Activated CD8-positive, alpha-beta memory T cell treated with anti-CD3 and anti-CD28 coated beads, Interleukin-2, amount 10 ng/mL, durations not matched to agents 7 days and 5 days (primary cell): ENCODE data around the gene RAB31. TPM values are rescaled to one million over a fixed set of nuclear protein-coding genes. Genes with fewer than 3 reads are reported as not detected.

ENCODE experiments used
- ATAC-seq: fragments of 150-1000 bp; cut with Tn5 transposase; one replicate; pipeline ENCODE4 v1.10.0; 2021; ENCODE audit warnings: moderate library complexity
- CTCF ChIA-PET: fragments of 350-600 bp; sonication (Branson Sonifier 250); formaldehyde crosslinking; loops from one replicate; lab custom pipeline; 2021; ENCODE audit warnings: antibody characterized with exemption; lab: Charles Lee
- DNase-seq: peaks from one replicate; pipeline ENCODE4 v3.0.0-alpha.2; 2020
- H3K27ac Mint-ChIP-seq: one replicate; pipeline ENCODE4 v1.8.0; 2021; ENCODE audit warnings: mild to moderate bottlenecking, mixed read lengths
- H3K27me3 Mint-ChIP-seq: one replicate; pipeline ENCODE4 v1.8.0; 2021; ENCODE audit warnings: mixed read lengths
- H3K36me3 Mint-ChIP-seq: one replicate; pipeline ENCODE4 v1.8.0; 2021; ENCODE audit warnings: mild to moderate bottlenecking, mixed read lengths
- H3K4me1 Mint-ChIP-seq: one replicate; pipeline ENCODE4 v1.8.0; 2021; ENCODE audit warnings: mixed read lengths
- H3K4me3 Mint-ChIP-seq: one replicate; pipeline ENCODE4 v1.8.0; 2021; ENCODE audit warnings: mild to moderate bottlenecking, moderate library complexity, mixed read lengths
- H3K9me3 Mint-ChIP-seq: one replicate; pipeline ENCODE4 v1.8.0; 2022; ENCODE audit warnings: low read depth, mixed read lengths
- total RNA-seq, 2 experiments: library from RNA; stranded (reverse); gene quantifications; one replicate each; pipeline ENCODE4 v1.2.3, GENCODE V29; 2021

Gene RAB31
- total RNA-seq, 2 experiments from 2014 or later, result not detected

DNA sequence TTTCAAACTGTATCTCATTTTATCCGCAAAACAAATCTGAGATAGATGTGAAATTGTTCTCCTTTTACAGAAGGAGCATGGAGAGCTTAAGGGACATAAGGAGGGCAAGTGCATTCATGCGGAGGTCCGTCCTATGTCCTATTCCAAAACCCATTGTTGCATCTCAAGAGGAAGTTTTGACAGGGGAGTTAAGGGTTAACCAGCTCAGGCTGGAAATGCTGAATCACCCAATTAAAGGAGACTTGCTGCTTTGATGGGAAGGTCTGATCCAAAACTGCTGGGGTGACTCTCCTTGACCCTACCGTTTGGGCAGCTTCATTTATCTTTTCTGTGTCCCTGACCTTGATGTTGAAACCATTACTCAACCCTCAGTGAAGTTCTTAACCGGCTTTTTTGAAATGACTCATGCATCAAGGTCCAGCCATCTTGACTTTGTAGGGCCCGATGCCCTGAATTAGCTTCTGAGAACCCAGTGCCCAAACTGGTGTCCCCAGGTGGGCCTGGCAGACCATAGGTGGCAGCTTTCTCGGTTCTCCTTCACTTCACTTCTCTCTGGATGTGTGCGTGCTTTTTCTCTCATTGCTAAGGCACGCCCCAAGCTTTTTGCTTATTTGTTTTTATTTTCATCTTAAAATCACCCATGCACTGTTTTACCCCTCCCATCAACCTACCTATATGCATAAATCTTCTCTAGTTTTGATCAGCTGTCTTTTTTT, 161.8 kb downstream of the RAB31 start:
- CTCF ChIA-PET, result interaction anchor here (1.0 to 1.1 kb wide), 2 partner anchors 9 to 10 kb away, joined by 3 to 4 read pairs; no protein-coding TSS in a partner anchor
- H3K36me3 Mint-ChIP-seq, result peaks cover 10% of the 10 kb centered on the region
- H3K4me3 Mint-ChIP-seq, result no peak overlapping the region
- H3K4me1 Mint-ChIP-seq, result peaks cover 26% of the 10 kb centered on the region
- DNase-seq (no peak), ATAC-seq (peak; percentile 16)
- peaks cover 8% of the 10 kb centered on the region for H3K27me3 Mint-ChIP-seq
- H3K27ac Mint-ChIP-seq, result no peak overlapping the region
- peaks cover 8% of the 10 kb centered on the region for H3K9me3 Mint-ChIP-seq

DNA sequence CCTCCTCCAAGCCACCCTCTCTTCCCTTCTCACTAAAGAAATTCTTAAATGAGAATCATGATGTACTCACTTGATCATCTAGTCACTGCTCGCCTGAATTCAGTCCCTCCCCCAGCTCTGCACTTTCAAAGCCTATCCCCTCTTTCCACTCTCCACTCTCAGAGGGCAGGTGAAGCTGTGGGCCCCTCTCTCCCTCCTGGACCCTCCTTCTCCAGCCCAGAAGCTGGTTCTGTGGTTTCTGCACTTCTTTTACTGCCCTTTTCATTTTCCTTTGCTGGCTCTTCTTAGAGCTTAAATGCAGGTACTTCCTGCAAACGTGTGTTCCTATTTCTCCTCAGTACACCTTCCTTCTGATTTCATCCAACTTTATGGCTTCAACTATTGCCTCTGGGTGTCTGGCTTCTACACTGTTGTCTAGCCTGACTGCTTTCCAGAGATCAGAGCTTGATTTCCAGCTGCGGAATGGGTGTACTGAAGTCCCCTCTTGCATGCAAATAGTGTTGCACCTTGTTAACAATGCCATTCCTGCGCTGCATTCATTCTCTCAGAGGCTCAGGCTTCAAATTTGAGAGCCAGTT, 162.4 kb downstream of the RAB31 start:
- ATAC-seq, result no peak
- H3K27me3 Mint-ChIP-seq, result peaks cover 8% of the 10 kb centered on the region
- H3K27ac Mint-ChIP-seq, result no peak overlapping the region

DNA sequence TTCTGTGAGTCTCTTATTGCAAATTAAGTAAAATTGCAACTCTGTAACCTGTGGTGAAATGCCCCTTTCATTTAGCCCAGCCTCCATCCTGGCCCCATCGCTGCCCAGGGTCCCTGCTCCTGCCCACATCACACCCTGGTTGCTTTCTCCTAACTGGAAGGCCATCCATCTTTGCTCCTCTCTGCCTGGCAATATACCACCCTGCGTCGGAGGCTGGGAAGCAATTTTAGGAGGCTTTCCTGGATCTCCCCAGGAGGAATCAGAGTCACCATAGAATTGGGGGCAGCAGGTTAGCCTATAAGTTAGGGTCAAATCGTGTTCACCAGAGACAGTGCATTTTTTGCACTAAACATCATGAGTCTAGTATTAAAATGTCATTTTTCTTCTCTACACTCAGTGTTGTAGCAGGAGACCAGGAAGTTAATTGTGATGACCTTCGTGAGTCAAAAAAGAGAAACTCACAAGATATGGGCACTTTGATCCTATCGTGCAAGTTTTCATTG, 163.2 kb downstream of the RAB31 start:
- Mint-ChIP-seq H3K4me1 (peaks cover 28% of the 10 kb centered on the region), H3K27ac (no peak overlapping the region), H3K36me3 (peaks cover 3% of the 10 kb centered on the region), H3K4me3 (no peak overlapping the region), H3K27me3 (peaks cover 8% of the 10 kb centered on the region), H3K9me3 (no peaks in the 10 kb centered on the region)
- CTCF ChIA-PET, result interaction anchor here (0.6 kb wide), 1 partner anchor 980 kb away, joined by 3 read pairs; no protein-coding TSS in a partner anchor
- no peak for ATAC-seq
- DNase-seq, result no peak

More for the DNA sequence above, 162.4 kb downstream of the RAB31 start:
- Mint-ChIP-seq H3K4me3 (no peak overlapping the region), H3K9me3 (peaks cover 5% of the 10 kb centered on the region), H3K4me1 (peaks cover 26% of the 10 kb centered on the region), H3K36me3 (peaks cover 8% of the 10 kb centered on the region)
- no peak for DNase-seq
- CTCF ChIA-PET, result interaction anchor here (0.6 to 1.0 kb wide), 2 partner anchors 11 to 981 kb away, joined by 3 to 4 read pairs; no protein-coding TSS in a partner anchor

DNA sequence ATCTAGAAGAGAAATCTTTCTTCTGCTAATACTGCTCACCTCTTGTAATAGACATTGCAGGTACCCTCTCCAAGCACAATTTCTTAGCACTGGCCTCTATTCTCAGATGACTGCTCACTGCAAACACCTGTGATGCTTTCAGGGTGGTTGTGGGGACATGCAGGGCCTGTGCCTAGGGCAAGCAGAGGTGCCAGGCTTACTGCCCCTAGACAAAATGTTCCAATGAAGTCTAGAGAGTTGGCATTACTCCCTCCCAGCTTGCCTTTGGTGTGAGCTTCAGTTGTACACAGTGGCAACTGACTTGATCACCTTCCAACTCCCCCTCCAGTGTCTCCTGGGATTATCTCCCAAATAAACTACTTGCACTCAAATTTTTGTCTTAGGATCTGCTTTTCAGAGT, 164.7 kb downstream of the RAB31 start:
- H3K4me3 Mint-ChIP-seq, result no peak overlapping the region
- H3K27me3 Mint-ChIP-seq, result peaks cover 8% of the 10 kb centered on the region
- peaks cover 41% of the 10 kb centered on the region for H3K4me1 Mint-ChIP-seq
- no peak overlapping the region for H3K27ac Mint-ChIP-seq
- no peaks in the 10 kb centered on the region for H3K9me3 Mint-ChIP-seq
- ATAC-seq, result no peak
- H3K36me3 Mint-ChIP-seq, result no peaks in the 10 kb centered on the region
- DNase-seq, result no peak
- CTCF ChIA-PET, result no interaction called here

DNA sequence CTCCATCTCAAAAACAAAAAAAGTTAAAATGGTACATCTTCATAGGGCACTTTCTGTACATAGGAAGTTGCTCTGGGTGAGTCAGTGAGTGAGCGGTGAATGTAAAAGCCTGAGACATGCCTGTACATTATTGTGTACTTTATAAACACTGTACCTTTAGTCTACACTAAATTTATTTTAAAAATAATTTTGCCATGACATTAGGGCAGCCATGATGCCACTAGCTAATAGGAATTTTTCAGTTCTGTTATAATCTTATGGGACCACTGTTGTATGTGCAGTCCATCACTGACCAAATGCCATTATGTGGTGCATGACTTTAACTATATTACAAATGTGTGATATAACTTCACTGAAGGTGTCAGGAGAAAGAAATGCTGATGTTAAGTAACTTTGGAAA, 166.6 kb downstream of the RAB31 start:
- Mint-ChIP-seq H3K9me3 (no peaks in the 10 kb centered on the region), H3K4me3 (no peak overlapping the region), H3K27me3 (peaks cover 8% of the 10 kb centered on the region), H3K27ac (no peak overlapping the region), H3K4me1 (peaks cover 28% of the 10 kb centered on the region), H3K36me3 (no peaks in the 10 kb centered on the region)
- CTCF ChIA-PET, result no interaction called here
- ATAC-seq, result no peak
- DNase-seq, result no peak

DNA sequence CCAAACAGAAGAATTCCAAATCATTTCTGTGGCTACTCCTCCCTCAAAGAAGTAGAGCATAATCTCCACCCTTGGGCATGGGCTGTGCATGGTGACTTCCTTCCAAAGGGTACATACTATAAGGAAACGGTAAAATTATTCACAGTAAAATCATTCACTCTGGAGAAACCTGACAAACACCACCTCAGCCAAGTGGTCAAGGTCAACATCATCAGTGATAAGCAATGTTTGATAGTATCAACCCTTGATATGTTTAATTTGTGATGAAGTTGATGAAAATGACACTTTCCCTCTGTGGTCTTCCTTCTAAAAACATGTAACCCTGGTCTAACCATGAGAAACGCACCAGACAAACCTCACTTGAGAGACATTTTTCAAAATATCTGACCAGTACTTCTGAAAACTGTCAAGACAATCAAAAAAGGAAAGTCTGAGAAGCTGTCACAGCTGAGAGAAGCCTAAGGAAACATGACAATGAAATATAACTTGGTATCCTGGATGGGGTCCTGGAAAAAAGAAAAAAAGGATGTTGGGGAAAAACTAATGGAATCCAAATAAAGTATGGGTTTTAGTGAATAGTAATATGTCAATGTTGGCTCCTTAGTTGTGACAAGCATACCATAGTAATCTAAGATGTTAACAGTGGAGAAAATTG, 168.2 kb downstream of the RAB31 start:
- no peak for DNase-seq
- CTCF ChIA-PET, result interaction anchor here (1.1 kb wide), 1 partner anchor 39 kb away, joined by 3 read pairs; no protein-coding TSS in a partner anchor
- Mint-ChIP-seq H3K27ac (peak overlapping the region; percentile 58), H3K36me3 (peaks cover 1% of the 10 kb centered on the region), H3K9me3 (no peaks in the 10 kb centered on the region), H3K4me1 (peaks cover 15% of the 10 kb centered on the region), H3K4me3 (no peak overlapping the region), H3K27me3 (peaks cover under 1% of the 10 kb centered on the region)
- ATAC-seq, result no peak

DNA sequence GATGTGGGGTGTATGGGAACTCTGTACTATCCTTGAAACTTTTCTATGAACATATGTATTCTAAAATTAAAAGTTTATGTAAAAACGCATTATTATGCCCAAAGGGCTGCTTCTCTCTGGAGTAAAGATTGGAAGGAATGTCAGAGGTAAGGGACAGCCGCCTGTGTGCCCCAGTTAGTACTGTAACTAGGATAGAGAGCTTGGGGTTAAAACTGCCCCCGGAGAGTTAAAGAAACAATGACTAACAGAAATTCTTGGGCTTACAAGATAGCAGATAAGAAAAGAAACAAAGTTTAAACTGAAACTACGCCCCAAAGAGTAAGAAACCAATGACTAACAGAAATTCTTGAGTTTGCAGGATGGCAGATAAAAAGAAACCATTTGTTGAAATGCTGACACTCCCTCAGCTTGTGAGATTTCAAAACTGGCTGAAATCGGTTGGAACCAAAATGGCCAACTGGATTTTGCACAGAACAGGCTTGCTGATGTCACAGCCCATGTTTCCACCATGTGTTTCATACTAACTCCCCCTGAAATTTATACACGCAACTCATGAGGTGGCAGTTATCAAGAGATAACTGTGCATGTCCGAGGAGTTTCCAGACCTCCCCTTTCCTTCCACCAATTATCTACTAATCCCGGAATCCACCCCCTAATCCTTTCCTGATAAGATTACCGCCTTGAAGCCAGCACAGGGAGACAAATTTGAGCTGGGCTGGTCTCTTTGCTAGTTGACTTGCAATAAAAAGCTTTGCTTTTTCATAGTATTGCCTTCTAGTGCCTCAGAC, 169.0 kb downstream of the RAB31 start:
- peaks cover 1% of the 10 kb centered on the region for H3K36me3 Mint-ChIP-seq
- ATAC-seq (peak; percentile 65), DNase-seq (no peak)
- H3K4me1 Mint-ChIP-seq, result peaks cover 15% of the 10 kb centered on the region
- H3K27ac Mint-ChIP-seq, result peak overlapping the region; percentile 58
- no peaks in the 10 kb centered on the region for H3K27me3 Mint-ChIP-seq
- H3K9me3 Mint-ChIP-seq, result no peaks in the 10 kb centered on the region
- peak overlapping the region; percentile 17 for H3K4me3 Mint-ChIP-seq
- CTCF ChIA-PET, result interaction anchor here (1.1 kb wide), 1 partner anchor 38 kb away, joined by 3 read pairs; no protein-coding TSS in a partner anchor

DNA sequence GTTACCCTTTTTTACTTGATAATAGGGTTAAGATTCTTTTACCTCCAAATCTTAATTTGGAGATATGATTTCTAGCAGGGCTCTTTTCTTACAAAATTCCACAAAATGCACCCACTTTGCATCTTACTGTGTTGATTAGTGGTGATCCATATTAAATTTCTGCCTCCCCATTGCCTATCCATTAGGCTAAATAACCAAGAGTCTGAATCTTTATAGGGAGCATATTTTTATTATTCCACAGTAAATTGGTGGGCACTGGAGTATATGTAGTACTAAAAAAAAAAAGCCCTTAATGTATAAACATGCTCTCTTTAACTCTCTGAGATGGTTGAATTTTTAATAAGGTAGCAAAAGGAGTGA, 169.5 kb downstream of the RAB31 start:
- H3K27me3 Mint-ChIP-seq, result no peaks in the 10 kb centered on the region
- no peak overlapping the region for H3K27ac Mint-ChIP-seq
- H3K4me1 Mint-ChIP-seq, result peaks cover 15% of the 10 kb centered on the region
- no peak overlapping the region for H3K4me3 Mint-ChIP-seq
- H3K36me3 Mint-ChIP-seq, result peaks cover 1% of the 10 kb centered on the region
- no peaks in the 10 kb centered on the region for H3K9me3 Mint-ChIP-seq
- DNase-seq, result no peak
- CTCF ChIA-PET, result no interaction called here
- no peak for ATAC-seq

DNA sequence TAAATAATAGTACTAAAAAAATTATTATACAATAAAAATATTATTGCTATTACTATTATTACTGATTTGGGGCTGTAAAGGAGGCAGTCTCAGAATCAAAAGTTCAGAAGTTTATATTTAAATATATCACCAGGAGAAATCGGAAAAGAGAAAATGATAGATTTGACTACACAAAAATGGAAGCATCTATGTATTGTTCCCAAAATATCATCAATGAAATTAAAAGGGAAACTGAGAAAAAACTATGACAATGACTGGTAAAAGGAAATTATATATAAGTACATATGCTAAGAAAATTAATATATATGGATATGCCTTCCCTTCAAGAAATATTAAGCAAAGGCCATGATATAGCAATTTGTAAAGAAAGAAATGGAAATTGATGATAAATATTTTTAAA, 170.0 kb downstream of the RAB31 start:
- no peaks in the 10 kb centered on the region for H3K27me3 Mint-ChIP-seq
- ATAC-seq (no peak), DNase-seq (no peak)
- H3K4me3 Mint-ChIP-seq, result no peak overlapping the region
- H3K4me1 Mint-ChIP-seq, result peaks cover 15% of the 10 kb centered on the region
- H3K9me3 Mint-ChIP-seq, result no peaks in the 10 kb centered on the region
- H3K36me3 Mint-ChIP-seq, result peaks cover 1% of the 10 kb centered on the region
- no peak overlapping the region for H3K27ac Mint-ChIP-seq
- CTCF ChIA-PET, result no interaction called here

DNA sequence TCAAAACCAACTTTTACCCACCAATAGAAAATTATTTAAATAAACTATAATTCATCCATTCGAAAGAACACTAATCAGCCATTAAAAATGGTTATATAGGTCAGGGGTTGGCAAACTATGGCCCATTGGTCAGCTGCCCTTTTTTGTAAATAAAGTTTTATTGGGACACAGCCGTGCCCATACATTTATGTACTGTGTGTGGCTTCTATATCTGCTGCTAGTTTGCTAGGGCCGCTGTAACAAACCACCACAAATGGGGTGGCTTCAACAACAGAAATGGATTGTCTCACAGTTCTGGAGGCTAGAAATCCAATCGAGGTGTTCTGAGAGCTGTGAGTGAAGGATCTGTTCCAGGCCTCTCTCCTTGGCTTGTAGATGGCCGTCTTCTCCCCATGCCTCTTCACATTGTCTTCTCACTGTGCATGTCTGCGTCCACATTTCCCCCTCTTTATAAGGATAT, 170.7 kb downstream of the RAB31 start:
- ATAC-seq (no peak), DNase-seq (no peak)
- H3K27ac Mint-ChIP-seq, result no peak overlapping the region
- no peaks in the 10 kb centered on the region for H3K27me3 Mint-ChIP-seq
- peaks cover 15% of the 10 kb centered on the region for H3K4me1 Mint-ChIP-seq
- H3K36me3 Mint-ChIP-seq, result peaks cover 1% of the 10 kb centered on the region
- no peaks in the 10 kb centered on the region for H3K9me3 Mint-ChIP-seq
- H3K4me3 Mint-ChIP-seq, result no peak overlapping the region
- CTCF ChIA-PET, result no interaction called here

DNA sequence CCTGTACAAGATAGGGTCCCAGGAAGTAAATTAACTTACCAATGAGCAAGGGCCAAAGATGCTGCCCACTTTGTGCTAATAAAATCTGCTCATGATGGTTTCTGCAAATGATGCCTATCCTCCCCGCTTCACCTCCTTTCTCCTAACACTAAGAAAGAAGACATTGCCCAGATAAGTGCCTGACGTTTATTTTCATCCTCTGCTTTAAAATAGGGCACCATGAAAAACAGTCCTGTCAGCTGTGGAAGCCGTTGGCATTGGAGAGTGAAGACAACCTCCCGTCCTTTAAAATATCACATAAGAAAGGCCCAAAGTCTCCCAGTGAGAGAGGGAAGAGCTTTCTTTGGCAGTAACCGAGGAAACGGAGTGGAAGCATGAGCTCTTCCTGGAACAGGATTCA, 176.0 kb downstream of the RAB31 start:
- Mint-ChIP-seq H3K36me3 (peaks cover 1% of the 10 kb centered on the region), H3K4me3 (no peak overlapping the region), H3K4me1 (peaks cover 12% of the 10 kb centered on the region), H3K27me3 (no peaks in the 10 kb centered on the region), H3K9me3 (no peaks in the 10 kb centered on the region), H3K27ac (no peak overlapping the region)
- ATAC-seq (no peak), DNase-seq (no peak)
- CTCF ChIA-PET, result no interaction called here

DNA sequence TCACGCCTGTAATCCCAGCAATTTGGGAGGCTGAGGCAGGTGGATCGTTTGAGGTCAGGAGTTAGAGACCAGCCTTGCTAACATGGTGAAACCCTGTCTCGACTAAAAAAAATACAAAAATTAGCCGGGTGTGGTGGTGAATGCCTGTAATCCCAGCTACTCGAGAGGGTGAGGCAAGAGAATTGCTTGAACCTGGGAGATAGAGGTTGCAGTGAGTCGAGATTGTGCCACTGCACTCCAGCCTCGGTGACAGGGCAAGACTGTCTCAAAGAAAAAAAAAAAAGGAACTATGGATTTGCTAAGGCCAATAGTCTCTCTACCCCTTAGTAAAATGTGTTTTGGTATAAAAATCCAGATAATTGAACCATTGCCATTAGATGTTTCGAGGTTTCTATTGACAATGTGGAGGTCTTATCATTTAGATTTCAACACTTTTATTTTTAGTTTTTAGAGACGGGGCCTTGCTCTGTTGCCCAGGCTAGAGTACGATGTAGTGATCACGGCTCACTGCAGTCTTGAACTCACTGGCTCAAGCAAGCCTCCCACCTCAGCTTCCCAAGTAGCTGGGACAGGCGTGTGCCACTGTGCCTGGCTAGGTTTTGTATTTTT, 176.5 kb downstream of the RAB31 start:
- Mint-ChIP-seq H3K4me1 (peaks cover 12% of the 10 kb centered on the region), H3K9me3 (no peaks in the 10 kb centered on the region), H3K36me3 (peaks cover 1% of the 10 kb centered on the region), H3K27me3 (no peaks in the 10 kb centered on the region), H3K27ac (no peak overlapping the region), H3K4me3 (no peak overlapping the region)
- CTCF ChIA-PET, result no interaction called here
- ATAC-seq, result no peak
- no peak for DNase-seq
